Middle frontal gyrus (tissue), 1 donor: Measurements from ENCODE around the gene AGR3.
"Not testable (repeated sequence)": the region's sequence is repeated elsewhere in the genome, so short reads cannot be mapped to it uniquely, and the experiment has no call there.

Source experiments
- DNase-seq: peaks from one replicate; pipeline ENCODE4 v3.0.0-alpha.2; 2015; ENCODE audit warnings: low spot score; ENCODE audit errors: extremely low spot score

Gene AGR3

GRCh38 chr7:16891874-16892643 lies 10.3 kb upstream of the AGR3 start:
- DNase-seq, result no peak

- DNase-seq, result no peak
These were observed 9.6 kb upstream of the AGR3 start for GRCh38 chr7:16891338-16891737.

DNA sequence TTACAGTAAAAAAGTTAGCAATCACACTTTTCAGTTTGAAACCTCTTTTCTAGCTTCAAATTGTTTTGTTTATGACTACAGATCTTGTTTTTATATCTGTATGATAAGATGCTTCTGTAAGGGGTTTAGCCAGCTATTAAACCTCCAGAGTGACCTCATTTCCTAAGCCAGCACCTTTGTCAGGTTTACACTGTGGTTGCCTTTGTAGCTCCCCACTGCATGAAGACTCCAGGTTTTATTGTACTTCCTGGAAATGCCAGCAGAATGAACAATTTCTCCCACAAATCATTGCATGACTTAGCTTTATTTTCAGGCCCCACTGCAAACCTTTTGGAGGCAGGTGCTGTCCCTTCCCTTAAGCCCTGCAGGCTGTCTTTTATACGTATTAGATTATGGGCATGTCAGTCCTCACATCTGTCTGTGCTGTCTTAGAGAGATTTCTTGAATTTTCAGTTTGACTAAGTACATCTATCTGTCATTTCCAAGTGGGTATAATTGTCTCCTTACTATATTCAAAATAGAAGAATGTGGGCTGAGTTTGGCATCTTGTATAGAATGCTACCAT lies 8.2 kb upstream of the AGR3 start:
- DNase-seq, result no peak

- DNase-seq, result no peak
These were observed 7.5 kb upstream of the AGR3 start for GRCh38 chr7:16889305-16889704.

GRCh38 chr7:16883918-16884317 lies 2.1 kb upstream of the AGR3 start:
- no peak for DNase-seq

DNA sequence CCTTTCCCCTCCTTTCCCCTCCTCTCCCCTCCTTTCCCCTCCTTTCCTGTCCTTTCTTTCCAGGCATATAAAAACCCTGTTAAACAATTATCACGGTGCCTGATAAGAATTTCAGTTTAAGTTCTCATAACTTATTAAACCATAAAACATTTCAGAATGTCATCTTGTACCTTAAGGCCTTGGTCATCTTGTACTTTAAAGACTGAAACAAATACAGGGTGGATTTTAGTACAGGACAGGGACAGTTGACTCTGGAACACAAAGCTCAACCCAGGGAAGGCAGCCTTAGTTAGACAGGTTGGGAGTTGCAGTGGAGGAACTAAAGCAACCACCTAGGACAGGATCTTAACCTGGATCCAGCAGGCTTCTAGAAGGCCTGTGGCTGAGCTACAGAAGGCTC lies 1.2 kb downstream of the AGR3 start:
- no peak for DNase-seq

- DNase-seq, result no peak
These were observed 2.6 kb downstream of the AGR3 start for GRCh38 chr7:16879181-16879580.

- DNase-seq, result no peak
These were observed 5.9 kb downstream of the AGR3 start for GRCh38 chr7:16875861-16876260.

DNA sequence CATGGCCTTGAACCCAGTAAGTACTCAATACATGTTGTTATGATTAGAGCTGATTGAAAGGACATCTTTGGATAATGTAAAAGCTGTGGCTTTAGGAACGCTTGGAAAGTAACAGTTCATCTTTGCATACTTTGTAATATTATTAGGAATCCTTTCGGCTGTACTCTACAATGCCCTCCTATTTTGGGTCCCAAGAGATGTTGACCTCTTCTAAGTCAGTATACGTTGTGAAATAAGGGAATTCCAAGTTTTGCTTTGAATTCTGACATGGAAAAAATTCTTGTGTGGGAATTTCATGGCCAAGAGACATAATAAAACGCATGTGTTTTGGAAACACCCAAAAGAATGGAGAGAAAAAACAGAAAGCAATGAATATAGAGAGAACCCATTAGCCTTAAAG lies 7.7 kb downstream of the AGR3 start:
- DNase-seq, result no peak

- no peak for DNase-seq
These were observed 14.5 kb downstream of the AGR3 start for GRCh38 chr7:16867328-16867727.

- not testable (repeated sequence) for DNase-seq
These were observed 28.6 kb downstream of the AGR3 start for GRCh38 chr7:16853189-16853588.

DNA sequence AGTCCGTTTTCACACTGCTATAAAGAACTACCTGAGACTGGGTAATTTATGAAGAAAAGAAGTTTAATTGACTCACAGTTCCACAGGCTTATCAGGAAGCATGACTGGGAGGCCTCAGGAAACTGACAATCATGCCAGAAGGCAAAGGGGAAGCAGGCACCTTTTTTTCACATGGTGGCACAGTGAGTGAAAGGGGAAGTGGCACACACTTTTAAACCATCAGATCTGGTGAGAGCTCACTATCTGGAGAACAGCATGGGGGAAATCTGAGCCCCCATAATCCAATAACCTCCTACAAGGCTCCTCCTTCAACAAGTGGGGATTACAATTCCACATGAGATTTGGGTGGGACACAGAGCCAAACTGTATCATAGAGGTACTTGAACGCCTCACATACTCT lies 30.0 kb downstream of the AGR3 start:
- no peak for DNase-seq

DNA sequence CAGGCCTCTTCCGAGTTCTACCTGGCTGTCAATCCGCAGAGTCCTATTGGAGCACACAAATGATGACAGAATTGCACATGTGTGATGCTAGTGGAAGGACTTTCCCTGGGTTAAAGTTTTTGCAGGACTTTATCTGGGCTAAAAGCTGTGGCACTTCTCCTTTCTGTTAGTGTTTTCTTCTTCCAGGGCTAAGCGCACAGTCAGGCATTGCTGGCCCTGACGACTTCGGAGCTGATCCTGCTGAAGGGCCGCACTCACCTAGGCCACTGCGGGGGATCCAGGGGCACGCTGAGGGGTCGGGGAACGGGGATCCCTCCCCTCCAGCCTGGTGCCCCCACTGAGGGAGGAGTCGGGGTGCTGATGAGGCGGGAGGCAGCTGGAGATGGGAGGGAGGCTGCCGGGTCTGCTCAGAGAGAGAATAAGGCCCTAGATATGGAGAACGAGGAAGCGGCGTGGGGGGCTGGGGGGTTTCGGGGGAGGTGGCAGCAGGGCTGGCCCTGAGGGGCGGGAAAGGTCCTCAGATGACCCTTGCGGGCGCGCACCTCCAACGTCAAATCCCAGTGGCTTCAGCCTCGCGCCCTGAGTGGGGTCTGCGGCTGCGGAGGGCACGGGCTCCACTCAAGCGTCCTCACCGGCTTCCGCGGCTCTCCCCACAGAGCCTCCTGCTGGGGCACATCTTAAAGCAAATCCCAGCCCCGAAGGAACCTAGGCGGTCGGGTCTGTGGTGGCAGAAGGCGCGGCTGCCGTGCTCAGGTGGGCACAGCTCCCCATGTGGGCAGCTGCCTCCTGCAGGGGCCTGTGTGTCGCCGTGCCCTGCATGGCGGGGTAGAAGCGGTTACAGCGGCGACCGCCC lies 30.9 kb downstream of the AGR3 start:
- no peak for DNase-seq

DNA sequence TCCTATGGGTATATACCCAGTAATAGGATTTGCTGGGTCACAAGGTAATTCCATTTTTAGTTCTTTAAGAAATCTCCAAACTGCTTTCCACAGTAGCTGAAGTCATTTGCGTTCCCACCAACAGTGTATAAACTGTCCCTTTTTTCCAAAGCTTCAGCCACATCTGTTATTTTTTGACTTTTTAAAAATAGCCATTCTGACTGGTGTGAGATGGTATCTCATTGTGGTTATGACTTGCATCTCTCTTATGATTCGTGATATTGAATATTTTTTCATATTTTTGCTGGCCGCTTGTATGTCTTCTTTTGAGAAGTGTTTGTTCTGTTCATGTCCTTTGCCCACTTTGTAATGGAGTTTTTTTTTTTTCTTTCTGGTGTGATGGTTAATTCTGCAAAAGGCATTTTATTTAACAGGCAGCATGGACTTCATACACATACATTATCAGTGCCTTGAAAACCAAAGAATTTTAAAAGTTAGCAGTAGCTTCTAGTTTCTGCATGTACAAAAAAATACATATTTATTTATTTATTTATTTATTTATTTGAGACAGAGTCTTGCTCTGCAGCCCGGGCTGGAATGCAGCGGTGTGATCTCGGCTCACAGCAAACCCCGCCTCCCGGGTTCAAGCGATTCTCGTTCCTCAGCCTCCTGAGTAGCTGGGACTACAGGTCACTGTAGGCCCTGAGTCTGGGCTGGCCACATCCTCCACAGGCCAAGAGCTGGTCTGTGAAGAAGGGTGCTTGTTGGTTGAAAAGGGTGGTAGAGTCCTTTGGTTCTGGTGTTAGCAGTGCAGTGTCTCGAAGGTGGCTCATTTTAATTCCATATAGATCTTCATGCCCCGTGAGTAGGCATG lies 32.3 kb downstream of the AGR3 start:
- no peak for DNase-seq

- DNase-seq, result no peak
These were observed 34.4 kb downstream of the AGR3 start for GRCh38 chr7:16847381-16847860.

GRCh38 chr7:16846601-16847165 lies 35.1 kb downstream of the AGR3 start:
- no peak for DNase-seq

DNA sequence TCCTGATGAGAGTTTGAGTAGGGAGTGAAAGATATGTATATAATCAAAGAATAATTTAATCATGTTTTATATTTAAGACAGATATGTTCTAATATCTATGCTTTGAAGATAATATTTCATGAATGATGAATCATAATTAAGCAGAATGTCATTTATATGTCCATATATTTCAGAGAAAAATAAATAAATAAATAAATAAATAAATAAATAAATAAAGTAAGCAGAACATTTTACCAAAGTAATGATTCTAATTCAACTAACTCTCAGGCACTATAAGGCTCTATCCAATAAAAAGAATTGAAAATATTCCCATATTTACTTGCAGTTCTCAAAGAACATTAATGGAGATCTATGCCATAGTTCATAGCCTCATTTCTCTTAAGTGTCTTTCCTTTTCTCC lies 36.0 kb downstream of the AGR3 start:
- no peak for DNase-seq

DNA sequence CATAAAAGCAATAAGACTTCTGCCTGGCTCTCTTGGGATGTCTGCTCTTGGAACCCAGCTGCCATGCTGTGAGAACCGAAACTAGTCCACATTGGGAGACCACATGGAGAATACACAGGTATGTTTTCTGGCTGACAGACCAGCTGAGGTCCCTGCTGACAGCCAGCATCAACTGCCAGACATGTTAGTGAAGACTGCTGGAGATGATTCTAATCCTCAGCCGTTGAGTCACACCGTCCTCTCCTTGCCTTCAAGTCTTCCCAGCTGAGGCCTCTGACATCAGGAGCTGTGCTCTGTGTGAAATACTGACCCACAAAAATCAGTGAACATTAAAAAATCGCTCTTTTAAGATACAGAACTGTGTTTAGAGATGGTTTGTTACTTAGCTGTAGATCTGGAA lies 40.1 kb downstream of the AGR3 start:
- DNase-seq, result no peak

- DNase-seq, result no peak
These were observed 41.7 kb downstream of the AGR3 start for GRCh38 chr7:16840094-16840493.

DNA sequence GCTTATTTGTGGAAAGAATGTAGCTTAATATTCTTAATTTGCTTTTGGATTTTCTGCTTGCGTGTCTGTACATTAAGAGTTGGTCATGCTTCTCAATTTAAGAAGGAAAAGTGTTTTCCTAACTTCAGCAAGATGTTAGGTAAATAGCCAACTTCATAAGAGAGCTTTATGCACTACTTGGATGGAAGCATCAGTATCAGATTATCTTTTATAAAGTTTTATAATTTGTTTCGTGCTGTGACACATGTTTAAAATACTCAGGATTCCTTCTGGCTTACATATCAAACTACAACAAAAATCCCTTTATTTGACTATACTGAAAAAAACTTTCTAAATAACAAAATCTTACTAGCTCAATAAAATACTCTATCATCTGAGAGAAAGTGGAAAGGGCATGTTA lies 42.1 kb downstream of the AGR3 start:
- DNase-seq, result no peak

GRCh38 chr7:16838891-16839290 lies 42.9 kb downstream of the AGR3 start:
- DNase-seq, result no peak
